Urinary bladder (tissue), 4 donors: ENCODE measurements around the gene PAN2. TPM values are rescaled to one million over a fixed set of nuclear protein-coding genes. Genes with fewer than 3 reads are reported as not detected.
"Not testable (repeated sequence)": the region's sequence is repeated elsewhere in the genome, so short reads cannot be mapped to it uniquely, and the experiment has no call there.

Source experiments
- DNase-seq: peaks from one replicate; pipeline ENCODE4 v3.0.0-alpha.2; 2015; ENCODE audit errors: extremely low spot score
- H3K27ac ChIP-seq: one replicate; pipeline ENCODE4 v1.5.1; 2013; ENCODE audit warnings: low read depth, mild to moderate bottlenecking, moderate library complexity
- H3K36me3 ChIP-seq: one replicate; pipeline ENCODE4 v1.6.1; 2013; ENCODE audit warnings: mild to moderate bottlenecking, moderate library complexity; ENCODE audit not compliant: insufficient read depth
- H3K4me1 ChIP-seq: one replicate; pipeline ENCODE4 v1.6.1; 2013; ENCODE audit warnings: mild to moderate bottlenecking, moderate library complexity; ENCODE audit not compliant: insufficient read depth
- H3K4me3 ChIP-seq: one replicate; pipeline ENCODE4 v1.5.1; 2013; ENCODE audit warnings: low read depth, low read length
- WGBS: extraction: QIAGEN DNeasy Blood & Tissue Kit; methylation state at CpG from one replicate; pipeline ENCODE4 v1.1.7; 2013; 5-methylcytosine and 5-hydroxymethylcytosine counted together
- polyA plus RNA-seq: library from polyadenylated mRNA; stranded (reverse); fragments of 200-250 nt; gene quantifications from one replicate; pipeline ENCODE4 v1.2.3, GENCODE V29; 2013
- small RNA-seq: library from RNA; depleted of rRNA; stranded (forward); fragments of <200 nt; gene quantifications from one replicate; pipeline ENCODE3, GENCODE V24; 2014
- total RNA-seq: library from RNA; depleted of rRNA; stranded (reverse); fragments of >200 nt; gene quantifications from one replicate; pipeline ENCODE4 v1.2.3, GENCODE V29; 2014
- donor health status: healthy with polysubstance abuse.
- donor health status: healthy.

PAN2 gene
- total and polyA plus RNA-seq, 2 donors: 31.1 to 64.7 TPM

GRCh38 chr12:56284263-56284662, 49.5 kb downstream of the PAN2 start:
- DNase-seq, H3K27ac ChIP-seq, H3K4me3 ChIP-seq, H3K4me1 ChIP-seq, H3K36me3 ChIP-seq: not testable (repeated sequence)
- 92% methylated on average over 5 of the region's 5 CpGs for WGBS

GRCh38 chr12:56282579-56282978, 51.2 kb downstream of the PAN2 start:
- peaks cover 7% of the 10 kb centered on the region for H3K36me3 ChIP-seq
- no peak overlapping the region for H3K4me3 ChIP-seq
- no peaks in the 10 kb centered on the region for H3K4me1 ChIP-seq
- no peak overlapping the region for H3K27ac ChIP-seq
- WGBS: 94% methylated on average over 2 of the region's 2 CpGs
- DNase-seq: no peak

GRCh38 chr12:56282030-56282429, 51.8 kb downstream of the PAN2 start:
- no peak overlapping the region for H3K27ac ChIP-seq
- DNase-seq: no peak
- H3K4me1 ChIP-seq: no peaks in the 10 kb centered on the region
- peaks cover 7% of the 10 kb centered on the region for H3K36me3 ChIP-seq
- 74% methylated on average over 6 of the region's 6 CpGs for WGBS
- no peak overlapping the region for H3K4me3 ChIP-seq

GRCh38 chr12:56280849-56281248, 53.0 kb downstream of the PAN2 start:
- Histone ChIP-seq H3K36me3 (peaks cover 10% of the 10 kb centered on the region), H3K4me3 (no peak overlapping the region), H3K27ac (no peak overlapping the region), H3K4me1 (no peaks in the 10 kb centered on the region)
- no peak for DNase-seq

GRCh38 chr12:56278905-56279304, 54.9 kb downstream of the PAN2 start:
- WGBS: 96% methylated on average over 3 of the region's 3 CpGs
- Histone ChIP-seq H3K4me1 (no peaks in the 10 kb centered on the region), H3K27ac (no peak overlapping the region), H3K4me3 (no peak overlapping the region), H3K36me3 (peaks cover 14% of the 10 kb centered on the region)
- no peak for DNase-seq

- no peak overlapping the region for H3K4me3 ChIP-seq
- WGBS: 96% methylated on average over 2 of the region's 2 CpGs
- H3K36me3 ChIP-seq: peaks cover 10% of the 10 kb centered on the region
- H3K4me1 ChIP-seq: no peaks in the 10 kb centered on the region
- no peak overlapping the region for H3K27ac ChIP-seq
- DNase-seq: no peak
Observed at GRCh38 chr12:56274299-56274698, 59.5 kb downstream of the PAN2 start.

- not testable (repeated sequence) for H3K27ac ChIP-seq, DNase-seq, H3K4me3 ChIP-seq, H3K4me1 ChIP-seq
- 81% methylated on average over 2 of the region's 2 CpGs for WGBS
- H3K36me3 ChIP-seq: peaks cover 10% of the 10 kb centered on the region
Observed at GRCh38 chr12:56272468-56272867, 61.3 kb downstream of the PAN2 start.

GRCh38 chr12:56271031-56271430, 62.8 kb downstream of the PAN2 start:
- Histone ChIP-seq H3K36me3 (peaks cover 8% of the 10 kb centered on the region), H3K27ac (no peak overlapping the region)
- DNase-seq: no peak

GRCh38 chr12:56267443-56268071, 66.2 kb downstream of the PAN2 start:
- no peaks in the 10 kb centered on the region for H3K4me1 ChIP-seq
- no peaks in the 10 kb centered on the region for H3K36me3 ChIP-seq
- H3K4me3 ChIP-seq: peak overlapping the region; percentile 63
- 26% methylated on average over 21 of the region's 21 CpGs for WGBS
- H3K27ac ChIP-seq: peak overlapping the region; percentile 97
- no peak for DNase-seq

More at GRCh38 chr12:56271031-56271430, 62.8 kb downstream of the PAN2 start:
- Histone ChIP-seq H3K4me1 (no peaks in the 10 kb centered on the region), H3K4me3 (no peak overlapping the region)
- WGBS: 18% methylated on average over 1 of the region's 1 CpG

- Histone ChIP-seq H3K4me1 (no peaks in the 10 kb centered on the region), H3K36me3 (no peaks in the 10 kb centered on the region), H3K4me3 (peak within 1 kb of the TSS; percentile 63), H3K27ac (peak within 1 kb of the TSS; percentile 97)
- WGBS: under 1% methylated on average over 68 of the region's 68 CpGs
- DNase-seq: peak; percentile 80
Observed at GRCh38 chr12:56266693-56267442, 66.9 kb downstream of the PAN2 start, which contains the start of gene COQ10A. Gene COQ10A, plus strand, starts transcription at chr12:56266942. Its CDS starts 177 bp downstream, at chr12:56267119.

Small RNA genes lying within 50 kb of the gene (small RNA-seq; reads per million reads assigned to genes)
- gene RNU7-40P: not detected

Other genes starting within 250 kb of the PAN2 start
- 64.6 TPM for gene PA2G4, start 229.4 kb downstream of the PAN2 start, total RNA-seq
- gene PA2G4, start 229.4 kb downstream of the PAN2 start, polyA plus RNA-seq: 121 TPM
- gene RPL41, start 217.4 kb downstream of the PAN2 start, total RNA-seq: 2,071 TPM
- 5,547 TPM for gene RPL41, start 217.4 kb downstream of the PAN2 start, polyA plus RNA-seq
- gene ZC3H10, start 215.7 kb downstream of the PAN2 start, total RNA-seq: 4.6 TPM
- gene ZC3H10, start 215.7 kb downstream of the PAN2 start, polyA plus RNA-seq: 4.9 TPM
- gene ESYT1, start 205.7 kb downstream of the PAN2 start, total RNA-seq: 85.1 TPM
- gene ESYT1, start 205.7 kb downstream of the PAN2 start, polyA plus RNA-seq: 116 TPM
- gene MYL6B, start 181.4 kb downstream of the PAN2 start, total RNA-seq: 65.3 TPM
- 32.4 TPM for gene MYL6B, start 181.4 kb downstream of the PAN2 start, polyA plus RNA-seq
- gene MYL6, start 175.6 kb downstream of the PAN2 start, total RNA-seq: 2,133 TPM
- 7,162 TPM for gene MYL6, start 175.6 kb downstream of the PAN2 start, polyA plus RNA-seq
- 51.1 TPM for gene SMARCC2, start 144.5 kb downstream of the PAN2 start, total RNA-seq
- 68.8 TPM for gene SMARCC2, start 144.5 kb downstream of the PAN2 start, polyA plus RNA-seq
- gene RNF41, start 112.1 kb downstream of the PAN2 start, total RNA-seq: 42.9 TPM
- gene RNF41, start 112.1 kb downstream of the PAN2 start, polyA plus RNA-seq: 37.8 TPM
- 15.7 TPM for gene NABP2, start 109.7 kb downstream of the PAN2 start, total RNA-seq
- gene NABP2, start 109.7 kb downstream of the PAN2 start, polyA plus RNA-seq: 31.0 TPM
- gene SLC39A5, start 103.9 kb downstream of the PAN2 start, total RNA-seq: not detected
- 0.30 TPM for gene SLC39A5, start 103.9 kb downstream of the PAN2 start, polyA plus RNA-seq
- gene ANKRD52, start 75.6 kb downstream of the PAN2 start, total RNA-seq: 10.2 TPM
- gene ANKRD52, start 75.6 kb downstream of the PAN2 start, polyA plus RNA-seq: 14.4 TPM
- 6.9 TPM for gene COQ10A, start 67.1 kb downstream of the PAN2 start, total RNA-seq
- 13.8 TPM for gene COQ10A, start 67.1 kb downstream of the PAN2 start, polyA plus RNA-seq
- 64.3 TPM for gene CS, start 33.7 kb downstream of the PAN2 start, total RNA-seq
- gene CS, start 33.7 kb downstream of the PAN2 start, polyA plus RNA-seq: 101 TPM
- 53.8 TPM for gene CNPY2, start 18.0 kb downstream of the PAN2 start, total RNA-seq
- 75.6 TPM for gene CNPY2, start 18.0 kb downstream of the PAN2 start, polyA plus RNA-seq
- not detected for gene IL23A, start 4.9 kb upstream of the PAN2 start, total RNA-seq
- 0.89 TPM for gene IL23A, start 4.9 kb upstream of the PAN2 start, polyA plus RNA-seq
- 156 TPM for gene STAT2, start 26.1 kb upstream of the PAN2 start, total RNA-seq
- gene STAT2, start 26.1 kb upstream of the PAN2 start, polyA plus RNA-seq: 66.3 TPM
- not detected for gene APOF, start 28.9 kb upstream of the PAN2 start, total RNA-seq
- 0.13 TPM for gene APOF, start 28.9 kb upstream of the PAN2 start, polyA plus RNA-seq
- 8.9 TPM for gene TIMELESS, start 115.4 kb upstream of the PAN2 start, total RNA-seq
- gene TIMELESS, start 115.4 kb upstream of the PAN2 start, polyA plus RNA-seq: 6.2 TPM
- gene MIP, start 120.7 kb upstream of the PAN2 start, total RNA-seq: not detected
- gene MIP, start 120.7 kb upstream of the PAN2 start, polyA plus RNA-seq: not detected
- gene SPRYD4, start 134.6 kb upstream of the PAN2 start, total RNA-seq: 2.0 TPM
- gene SPRYD4, start 134.6 kb upstream of the PAN2 start, polyA plus RNA-seq: 2.4 TPM
- gene GLS2, start 154.2 kb upstream of the PAN2 start, total RNA-seq: 0.79 TPM
- gene GLS2, start 154.2 kb upstream of the PAN2 start, polyA plus RNA-seq: 0.90 TPM
- 27.5 TPM for gene RBMS2, start 187.8 kb upstream of the PAN2 start, total RNA-seq
- 11.2 TPM for gene RBMS2, start 187.8 kb upstream of the PAN2 start, polyA plus RNA-seq